Esophagus squamous epithelium (tissue), 5 donors: ENCODE measurements around the gene RIPK3. TPM values are rescaled to one million over a fixed set of nuclear protein-coding genes. Genes with fewer than 3 reads are reported as not detected.

Experiments
- DNase-seq: peaks from one replicate; lab custom pipeline; 2025; lab: John Stamatoyannopoulos, UW
- H3K27ac ChIP-seq, 4 donors: fragments of 200-600 bp; sonication (generic); one replicate each; pipeline ENCODE4 v1.5.1; 2016 to 2019; ENCODE audit warnings: mild to moderate bottlenecking in 1 of 4
- H3K27me3 ChIP-seq, 4 donors: fragments of 200-600 bp; sonication (generic); 1 replicate in 3 of 4; 2 replicates in 1 of 4; pipeline versions ENCODE4 v1.5.1 to v1.6.0; 2017 to 2021; ENCODE audit warnings: antibody characterized with exemption in 1 of 4
- H3K36me3 ChIP-seq, 3 donors: fragments of 200-600 bp; sonication (generic); one replicate each; pipeline ENCODE4 v1.5.1; 2016 to 2019
- H3K4me1 ChIP-seq, 3 donors: fragments of 200-600 bp; sonication (generic); one replicate each; pipeline ENCODE4 v1.5.1; 2017 to 2019
- H3K4me3 ChIP-seq, 4 donors: fragments of 200-600 bp; sonication (generic); 1 replicate in 3 of 4; 2 replicates in 1 of 4; pipeline ENCODE4 v1.5.1; 2016 to 2019; ENCODE audit warnings: mild to moderate bottlenecking in 2 of 4, moderate library complexity in 1 of 4
- H3K9me3 ChIP-seq, 3 donors: fragments of 200-600 bp; sonication (generic); one replicate each; pipeline ENCODE4 v1.5.1; 2016 to 2019
- CTCF ChIP-seq, 6 experiments: fragments of 450-650 bp in 4 of 6; fragments of 200-600 bp in 2 of 6; sonication (generic) in 2 of 6; IDR thresholded peaks; one replicate each; pipeline ENCODE4 v1.5.1; 2016 to 2019; ENCODE audit warnings: antibody characterized with exemption in 6 of 6, mild to moderate bottlenecking in 4 of 6, moderate library complexity in 4 of 6
- POLR2A ChIP-seq, 4 donors: fragments of 450-650 bp; IDR thresholded peaks; one replicate each; pipeline ENCODE4 v1.6.1; 2017; ENCODE audit warnings: antibody characterized with exemption in 4 of 4, mild to moderate bottlenecking in 4 of 4, moderate library complexity in 3 of 4
- WGBS, 2 donors: methylation state at CpG; one replicate each; pipeline ENCODE4 v1.1.5; 2018; 5-methylcytosine and 5-hydroxymethylcytosine counted together
- intact Hi-C: fragments of 100-400 bp; cut with DNase I; formaldehyde crosslinking; loops from one replicate; pipeline ENCODE4 v1.15.0; 2022
- total RNA-seq, 4 donors: library from RNA; depleted of rRNA; stranded (reverse); fragments of >200 nt; gene quantifications; one replicate each; pipeline ENCODE4 v1.1.0, GENCODE V29; 2016
- donor health status: DM: yes; HTN: yes; CAD: no.

The RIPK3 gene
- total RNA-seq, 4 donors from 2014 or later, result 10.3 to 21.4 (median 12.7) TPM

- Histone ChIP-seq H3K27ac (peak overlapping the region; percentile 55 to 97 (median 78)), H3K36me3 (peaks cover 10 to 64% (median 10%) of the 10 kb centered on the region in 3 donors), H3K4me3 (peak overlapping the region in 2 of 4 donors; percentile 2 to 12), H3K4me1 (peaks cover 20 to 59% (median 25%) of the 10 kb centered on the region in 3 donors), H3K9me3 (no peaks in the 10 kb centered on the region), H3K27me3 (no peaks in the 10 kb centered on the region)
- intact Hi-C loops, result no loop called here
- TF ChIP-seq POLR2A (IDR thresholded peaks at IDR 0.05) (no peak), CTCF (IDR thresholded peaks at IDR 0.05) (peak in 5 of 6 experiments; percentile 25 to 70 (median 43))
- 25 to 29% methylated on average over 5 of the region's 5 CpGs for WGBS, 2 donors
- DNase-seq, result no peak
These were observed 42.4 kb downstream of the RIPK3 start for GRCh38 chr14:24297190-24297964.

- WGBS, 2 donors, result 49 to 58% methylated on average over 12 of the region's 12 CpGs
- Histone ChIP-seq H3K4me3 (peak overlapping the region in 1 of 4 donors; percentile 2), H3K27me3 (no peaks in the 10 kb centered on the region), H3K27ac (peak overlapping the region; percentile 55 to 97 (median 78)), H3K4me1 (peaks cover 20 to 52% (median 25%) of the 10 kb centered on the region in 3 donors), H3K9me3 (no peaks in the 10 kb centered on the region), H3K36me3 (peaks cover 10 to 64% (median 12%) of the 10 kb centered on the region in 3 donors)
- intact Hi-C loops, result no loop called here
- TF ChIP-seq POLR2A (IDR thresholded peaks at IDR 0.05), result no peak
- peak; percentile 67 to 87 (median 70) for TF ChIP-seq CTCF (IDR thresholded peaks at IDR 0.05)
- no peak for DNase-seq
These were observed 43.2 kb downstream of the RIPK3 start for GRCh38 chr14:24296341-24297157.

GRCh38 chr14:24293525-24293924, 46.3 kb downstream of the RIPK3 start:
- intact Hi-C loops, result no loop called here
- WGBS, 2 donors, result 87 to 98% methylated on average over 2 of the region's 2 CpGs
- Histone ChIP-seq H3K27ac (no peak overlapping the region), H3K4me3 (no peak overlapping the region), H3K4me1 (peaks cover 3 to 25% (median 10%) of the 10 kb centered on the region in 3 donors), H3K36me3 (peaks cover 24 to 85% (median 27%) of the 10 kb centered on the region in 3 donors), H3K27me3 (no peaks in the 10 kb centered on the region), H3K9me3 (no peaks in the 10 kb centered on the region)
- TF ChIP-seq POLR2A (IDR thresholded peaks at IDR 0.05), result no peak
- TF ChIP-seq CTCF (IDR thresholded peaks at IDR 0.05), result no peak
- DNase-seq, result no peak

GRCh38 chr14:24292118-24292807, 47.5 kb downstream of the RIPK3 start:
- Histone ChIP-seq H3K27ac (no peak overlapping the region), H3K27me3 (no peaks in the 10 kb centered on the region), H3K9me3 (no peaks in the 10 kb centered on the region), H3K36me3 (peaks cover 24 to 87% (median 27%) of the 10 kb centered on the region in 3 donors), H3K4me1 (peaks cover 0 to 15% (median 8%) of the 10 kb centered on the region in 3 donors), H3K4me3 (no peak overlapping the region)
- 90 to 92% methylated on average over 5 to 8 of the region's 11 CpGs for WGBS, 2 donors
- no peak for DNase-seq
- intact Hi-C loops, result no loop called here
- TF ChIP-seq POLR2A (IDR thresholded peaks at IDR 0.05) (no peak), CTCF (IDR thresholded peaks at IDR 0.05) (no peak)
